ENCODE data around the gene PKNOX2.

Gene PKNOX2

DNA sequence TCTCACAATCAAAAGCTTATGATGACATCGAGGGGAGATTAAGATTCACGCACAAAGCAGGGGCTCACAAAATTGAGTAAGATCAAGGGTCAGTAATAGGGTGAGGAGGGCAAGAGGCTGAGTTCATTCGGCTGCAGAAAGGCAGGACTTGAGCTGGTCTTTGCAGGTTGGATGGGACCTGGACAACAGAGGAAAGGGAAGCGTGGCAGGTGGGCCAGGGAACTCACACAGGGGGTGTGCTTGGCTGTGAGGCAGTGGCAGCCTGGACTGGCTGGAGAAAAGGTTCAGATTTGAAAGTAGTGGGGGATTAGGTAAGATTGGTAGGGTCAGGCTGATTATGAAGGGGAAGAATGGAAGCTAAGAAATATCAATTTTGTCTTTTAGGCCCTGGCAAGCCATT lies 161.6 kb downstream of the PKNOX2 start:
- H3K9me3 ChIP-seq (ENCODE audit: insufficient read depth, low read depth, low read length) = peaks cover 2% of the 10 kb centered on the region
- H2BK5ac ChIP-seq (ENCODE audit: low read depth, low read length, poor library complexity) = no peak overlapping the region
- no peak overlapping the region for H3K4me2 ChIP-seq (ENCODE audit: low read length)
- H3K4me3 ChIP-seq (ENCODE audit: low read depth, low read length) = no peak overlapping the region
- DNase-seq = no peak
- no peaks in the 10 kb centered on the region for H3K79me1 ChIP-seq (ENCODE audit: low read length)
- no peaks in the 10 kb centered on the region for H3K36me3 ChIP-seq (ENCODE audit: control insufficient read depth in 1 of 2, insufficient read depth in 2 of 2, low read length in 2 of 2)
- no peak overlapping the region for H2BK120ac ChIP-seq (ENCODE audit: insufficient read depth, low read length, poor library complexity)
- H3K23ac ChIP-seq (ENCODE audit: low read length) = no peak overlapping the region
- peaks cover 0 to 1% of the 10 kb centered on the region in 2 experiments for H3K4me1 ChIP-seq (ENCODE audit: control insufficient read depth in 1 of 2, insufficient read depth in 2 of 2, low read length in 2 of 2)
- H3K18ac ChIP-seq (ENCODE audit: low read length) = no peak overlapping the region
- no peak overlapping the region for H2BK12ac ChIP-seq (ENCODE audit: low read length)
- no peak overlapping the region for H4K91ac ChIP-seq (ENCODE audit: low read depth, low read length)
- no peak overlapping the region for H2AFZ ChIP-seq (ENCODE audit: insufficient read depth, low read length, poor library complexity)
- no peak overlapping the region for H4K8ac ChIP-seq (ENCODE audit: low read depth, low read length)
- H3K4ac ChIP-seq (ENCODE audit: low read depth, low read length) = no peak overlapping the region
- no peak overlapping the region for H2AK5ac ChIP-seq (ENCODE audit: low read length)
- no peak overlapping the region for H3K14ac ChIP-seq (ENCODE audit: low read length)
- no peak overlapping the region for H3K27ac ChIP-seq (ENCODE audit: low read depth, low read length)
- no peaks in the 10 kb centered on the region for H3K27me3 ChIP-seq (ENCODE audit: insufficient read depth, low read length)
- WGBS (ENCODE audit: extremely low coverage, insufficient coverage, insufficient read length) = no CpG with 5 or more reads among the region's 4 CpGs
- H4K12ac ChIP-seq (ENCODE audit: low read depth, low read length) = no peak overlapping the region
- H3K9ac ChIP-seq (ENCODE audit: low read length) = no peak overlapping the region
- no peaks in the 10 kb centered on the region for H3K79me2 ChIP-seq (ENCODE audit: control insufficient read depth, insufficient read depth, low read length, poor library complexity)

DNA sequence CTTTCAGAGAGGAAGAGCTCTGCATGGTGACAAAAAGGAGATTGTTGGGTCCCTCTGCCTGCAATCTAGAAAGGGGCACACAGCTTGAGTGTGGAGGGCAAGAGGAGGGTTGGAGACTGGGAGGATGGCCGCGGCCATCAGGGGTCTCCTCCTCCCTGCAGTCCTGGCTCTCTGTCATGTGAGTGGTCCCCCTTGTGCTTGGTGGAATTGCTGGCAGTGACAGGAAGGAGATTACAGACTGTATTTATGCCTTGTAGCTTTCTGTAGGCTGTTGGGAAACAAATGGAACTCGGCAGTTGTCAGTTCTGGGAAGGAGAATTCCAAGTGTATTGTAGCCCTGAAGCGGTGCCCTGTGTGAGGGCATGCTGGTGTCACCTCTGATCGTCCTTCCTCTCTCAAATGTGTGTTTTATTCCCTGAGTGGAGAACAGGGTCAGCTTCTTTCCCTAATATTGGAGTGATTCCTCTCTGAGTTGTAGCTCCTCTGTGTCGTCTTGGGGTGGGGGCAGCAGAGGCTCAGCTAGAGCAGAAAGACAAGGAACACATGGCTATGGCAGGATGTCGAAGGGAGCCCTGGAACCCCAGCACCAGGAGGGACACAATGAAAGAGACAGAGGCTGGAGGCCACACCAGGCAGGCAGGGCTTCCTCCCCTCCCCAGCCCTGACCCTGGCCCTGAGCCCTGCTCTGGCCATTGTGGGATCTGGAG lies 163.1 kb downstream of the PKNOX2 start:
- Histone ChIP-seq H3K27ac (ENCODE audit: low read depth, low read length) (no peak overlapping the region), H3K4me3 (ENCODE audit: low read depth, low read length) (no peak overlapping the region), H3K4ac (ENCODE audit: low read depth, low read length) (no peak overlapping the region), H3K79me2 (ENCODE audit: control insufficient read depth, insufficient read depth, low read length, poor library complexity) (no peaks in the 10 kb centered on the region), H3K79me1 (ENCODE audit: low read length) (no peaks in the 10 kb centered on the region), H4K91ac (ENCODE audit: low read depth, low read length) (no peak overlapping the region), H3K4me1 (ENCODE audit: control insufficient read depth in 1 of 2, insufficient read depth in 2 of 2, low read length in 2 of 2) (peaks cover 0 to 1% of the 10 kb centered on the region in 2 experiments), H3K14ac (ENCODE audit: low read length) (no peak overlapping the region), H2BK5ac (ENCODE audit: low read depth, low read length, poor library complexity) (no peak overlapping the region), H2BK12ac (ENCODE audit: low read length) (no peak overlapping the region), H3K9me3 (ENCODE audit: insufficient read depth, low read depth, low read length) (peaks cover 2% of the 10 kb centered on the region), H3K36me3 (ENCODE audit: control insufficient read depth in 1 of 2, insufficient read depth in 2 of 2, low read length in 2 of 2) (no peaks in the 10 kb centered on the region), H4K12ac (ENCODE audit: low read depth, low read length) (no peak overlapping the region), H2AFZ (ENCODE audit: insufficient read depth, low read length, poor library complexity) (no peak overlapping the region), H2BK120ac (ENCODE audit: insufficient read depth, low read length, poor library complexity) (no peak overlapping the region), H3K9ac (ENCODE audit: low read length) (no peak overlapping the region), H3K4me2 (ENCODE audit: low read length) (no peak overlapping the region), H3K23ac (ENCODE audit: low read length) (no peak overlapping the region), H2AK5ac (ENCODE audit: low read length) (no peak overlapping the region), H4K8ac (ENCODE audit: low read depth, low read length) (no peak overlapping the region), H3K18ac (ENCODE audit: low read length) (no peak overlapping the region), H3K27me3 (ENCODE audit: insufficient read depth, low read length) (no peaks in the 10 kb centered on the region)
- WGBS (ENCODE audit: extremely low coverage, insufficient coverage, insufficient read length) = no CpG with 5 or more reads among the region's 7 CpGs
- no peak for DNase-seq

DNA sequence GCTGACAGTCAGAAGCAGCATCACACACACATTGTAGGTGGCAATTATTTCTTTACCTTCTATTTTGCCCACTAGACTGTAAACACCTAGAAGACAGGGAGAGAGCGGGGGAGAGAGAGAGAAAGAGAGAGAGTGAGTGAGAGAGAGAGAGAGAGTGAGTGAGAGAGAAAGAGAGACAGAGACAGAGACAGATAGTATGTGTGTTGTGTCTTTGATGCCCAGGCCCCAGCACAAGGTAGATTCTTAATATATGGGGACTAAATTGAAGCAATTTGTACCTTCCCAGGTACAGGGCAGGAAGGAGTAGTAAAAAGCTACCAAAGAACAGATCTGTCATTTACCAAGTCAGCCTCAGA lies 163.7 kb downstream of the PKNOX2 start:
- Histone ChIP-seq H2BK5ac (ENCODE audit: low read depth, low read length, poor library complexity) (no peak overlapping the region), H3K4me2 (ENCODE audit: low read length) (no peak overlapping the region), H3K79me2 (ENCODE audit: control insufficient read depth, insufficient read depth, low read length, poor library complexity) (no peaks in the 10 kb centered on the region), H3K27me3 (ENCODE audit: insufficient read depth, low read length) (no peaks in the 10 kb centered on the region), H3K4ac (ENCODE audit: low read depth, low read length) (no peak overlapping the region), H4K8ac (ENCODE audit: low read depth, low read length) (no peak overlapping the region), H3K23ac (ENCODE audit: low read length) (no peak overlapping the region), H2AFZ (ENCODE audit: insufficient read depth, low read length, poor library complexity) (no peak overlapping the region), H3K4me1 (ENCODE audit: control insufficient read depth in 1 of 2, insufficient read depth in 2 of 2, low read length in 2 of 2) (peaks cover 0 to 1% of the 10 kb centered on the region in 2 experiments), H3K18ac (ENCODE audit: low read length) (no peak overlapping the region), H2AK5ac (ENCODE audit: low read length) (no peak overlapping the region), H2BK12ac (ENCODE audit: low read length) (no peak overlapping the region), H4K12ac (ENCODE audit: low read depth, low read length) (no peak overlapping the region), H3K9ac (ENCODE audit: low read length) (no peak overlapping the region), H3K27ac (ENCODE audit: low read depth, low read length) (no peak overlapping the region), H3K14ac (ENCODE audit: low read length) (no peak overlapping the region), H4K91ac (ENCODE audit: low read depth, low read length) (no peak overlapping the region), H2BK120ac (ENCODE audit: insufficient read depth, low read length, poor library complexity) (no peak overlapping the region), H3K36me3 (ENCODE audit: control insufficient read depth in 1 of 2, insufficient read depth in 2 of 2, low read length in 2 of 2) (no peaks in the 10 kb centered on the region), H3K9me3 (ENCODE audit: insufficient read depth, low read depth, low read length) (peaks cover 2% of the 10 kb centered on the region), H3K4me3 (ENCODE audit: low read depth, low read length) (no peak overlapping the region), H3K79me1 (ENCODE audit: low read length) (no peaks in the 10 kb centered on the region)
- WGBS (ENCODE audit: extremely low coverage, insufficient coverage, insufficient read length) = 100% methylated on average over 1 of the region's 1 CpG
- no peak for DNase-seq

DNA sequence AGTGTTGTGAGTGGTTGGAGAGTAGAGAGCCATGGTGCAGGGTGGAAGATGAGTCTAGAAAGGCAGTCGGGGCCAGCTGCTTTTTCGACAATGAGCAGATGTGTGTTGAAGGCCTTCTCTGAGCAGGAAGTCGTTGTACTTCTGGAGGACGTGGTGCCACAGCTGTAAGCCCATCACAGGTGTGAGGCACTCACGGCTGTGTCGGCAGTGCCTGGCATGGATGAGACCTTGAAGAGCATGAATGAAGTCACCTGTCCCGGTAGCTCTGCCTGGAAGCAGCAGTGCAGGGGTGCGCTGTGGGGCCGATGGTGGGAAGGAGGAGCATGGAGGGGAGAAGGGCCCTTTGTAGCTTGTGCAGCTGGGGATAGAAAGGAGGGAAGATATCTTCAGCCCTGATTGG lies 165.2 kb downstream of the PKNOX2 start:
- H3K4ac ChIP-seq (ENCODE audit: low read depth, low read length) = no peak overlapping the region
- no peak overlapping the region for H4K91ac ChIP-seq (ENCODE audit: low read depth, low read length)
- H3K4me2 ChIP-seq (ENCODE audit: low read length) = no peak overlapping the region
- H2AK5ac ChIP-seq (ENCODE audit: low read length) = no peak overlapping the region
- no peaks in the 10 kb centered on the region for H3K79me1 ChIP-seq (ENCODE audit: low read length)
- no peak overlapping the region for H2AFZ ChIP-seq (ENCODE audit: insufficient read depth, low read length, poor library complexity)
- peaks cover 0 to 1% of the 10 kb centered on the region in 2 experiments for H3K4me1 ChIP-seq (ENCODE audit: control insufficient read depth in 1 of 2, insufficient read depth in 2 of 2, low read length in 2 of 2)
- DNase-seq = no peak
- H3K4me3 ChIP-seq (ENCODE audit: low read depth, low read length) = no peak overlapping the region
- peaks cover 2% of the 10 kb centered on the region for H3K9me3 ChIP-seq (ENCODE audit: insufficient read depth, low read depth, low read length)
- WGBS (ENCODE audit: extremely low coverage, insufficient coverage, insufficient read length) = no CpG with 5 or more reads among the region's 9 CpGs
- no peak overlapping the region for H4K12ac ChIP-seq (ENCODE audit: low read depth, low read length)
- no peaks in the 10 kb centered on the region for H3K36me3 ChIP-seq (ENCODE audit: control insufficient read depth in 1 of 2, insufficient read depth in 2 of 2, low read length in 2 of 2)
- no peak overlapping the region for H3K18ac ChIP-seq (ENCODE audit: low read length)
- no peaks in the 10 kb centered on the region for H3K79me2 ChIP-seq (ENCODE audit: control insufficient read depth, insufficient read depth, low read length, poor library complexity)
- H2BK120ac ChIP-seq (ENCODE audit: insufficient read depth, low read length, poor library complexity) = no peak overlapping the region
- H3K23ac ChIP-seq (ENCODE audit: low read length) = no peak overlapping the region
- no peak overlapping the region for H3K27ac ChIP-seq (ENCODE audit: low read depth, low read length)
- no peak overlapping the region for H3K14ac ChIP-seq (ENCODE audit: low read length)
- H4K8ac ChIP-seq (ENCODE audit: low read depth, low read length) = no peak overlapping the region
- no peak overlapping the region for H2BK5ac ChIP-seq (ENCODE audit: low read depth, low read length, poor library complexity)
- no peak overlapping the region for H2BK12ac ChIP-seq (ENCODE audit: low read length)
- no peak overlapping the region for H3K9ac ChIP-seq (ENCODE audit: low read length)
- H3K27me3 ChIP-seq (ENCODE audit: insufficient read depth, low read length) = no peaks in the 10 kb centered on the region
